Fibroblast of skin of scalp (primary cell): ENCODE results near the gene ACMSD.
"Not testable (repeated sequence)": the region's sequence is repeated elsewhere in the genome, so short reads cannot be mapped to it uniquely, and the experiment has no call there.

ENCODE experiments used
- DNase-seq: peaks from one replicate; pipeline ENCODE4 v3.0.0-alpha.2; 2013

The ACMSD gene

DNA sequence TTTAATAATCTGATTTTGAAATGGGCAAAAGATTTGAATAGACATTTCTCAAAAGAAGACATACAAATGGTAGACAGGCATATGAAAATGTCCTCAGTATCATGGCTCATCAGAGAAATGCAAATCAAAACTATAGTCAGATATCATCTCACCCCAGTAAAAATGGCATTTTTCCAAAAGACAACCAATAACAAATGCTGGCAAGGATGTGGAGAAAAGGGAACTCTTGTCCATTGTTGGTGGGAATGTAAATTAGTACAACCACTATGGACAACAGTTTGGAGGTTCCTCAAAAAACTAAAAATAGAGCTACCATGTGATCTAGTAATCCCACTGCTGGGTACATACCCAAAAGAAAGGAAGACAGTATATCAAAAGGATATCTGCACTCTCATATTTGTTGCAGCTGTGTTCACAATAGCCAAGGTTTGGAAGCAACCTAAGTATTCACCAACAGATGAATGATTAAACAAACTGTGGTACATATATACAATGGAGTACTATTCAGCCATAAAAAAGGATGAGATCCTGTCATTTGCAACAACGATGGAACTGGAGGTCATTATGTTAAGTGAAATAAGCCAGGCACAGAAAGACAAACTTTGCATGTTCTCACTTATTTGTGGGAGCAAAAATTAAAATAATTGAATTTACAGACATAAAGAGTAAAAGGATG lies 69.2 kb downstream of the ACMSD start:
- DNase-seq = not testable (repeated sequence)

DNA sequence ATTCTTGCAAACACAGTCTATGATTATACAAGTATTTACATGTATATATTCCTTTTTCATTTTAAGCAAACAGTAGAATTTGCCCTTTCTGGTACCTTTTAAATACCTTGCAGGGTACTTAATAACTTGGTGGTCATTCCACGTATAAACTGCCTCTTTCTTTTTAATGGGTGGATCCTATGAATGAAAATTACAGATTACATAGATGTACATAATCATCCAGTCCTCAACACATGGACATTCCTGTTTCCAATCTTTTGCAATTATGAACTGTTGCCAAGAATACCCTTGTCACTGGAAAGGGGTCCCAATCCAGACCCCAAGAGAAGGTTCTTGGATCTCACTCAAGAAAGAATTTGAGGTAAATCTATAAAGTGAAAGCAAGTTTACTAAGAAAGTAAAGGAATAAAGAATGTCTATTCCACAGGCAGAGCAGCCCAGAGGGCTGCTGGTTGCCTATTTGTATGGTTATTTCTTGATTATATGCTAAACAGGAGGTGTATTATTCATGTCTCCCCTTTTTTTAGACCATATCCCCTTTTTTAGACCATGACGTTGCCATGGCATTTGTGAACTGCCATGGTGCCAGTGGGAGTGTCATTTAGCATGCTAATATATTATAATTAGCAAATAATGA lies 72.5 kb downstream of the ACMSD start:
- no peak for DNase-seq

DNA sequence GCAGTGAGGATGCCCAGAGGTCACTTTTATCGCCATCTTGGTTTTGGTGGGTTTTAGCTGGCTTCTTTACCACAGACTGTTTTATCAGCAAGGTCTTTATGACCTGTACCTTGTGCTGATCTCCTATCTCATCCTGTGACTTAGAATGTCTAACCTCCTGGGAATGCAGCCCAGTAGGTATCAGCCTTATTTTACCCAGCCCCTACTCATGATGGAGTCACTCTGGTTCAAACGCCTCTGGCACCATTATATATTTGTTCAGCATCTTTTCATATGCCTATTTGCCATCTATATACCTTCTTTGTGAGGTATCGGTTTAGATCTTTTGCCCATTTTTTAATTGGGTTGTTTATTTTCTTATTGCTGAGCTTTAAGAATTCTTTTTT lies 73.0 kb downstream of the ACMSD start:
- no peak for DNase-seq

DNA sequence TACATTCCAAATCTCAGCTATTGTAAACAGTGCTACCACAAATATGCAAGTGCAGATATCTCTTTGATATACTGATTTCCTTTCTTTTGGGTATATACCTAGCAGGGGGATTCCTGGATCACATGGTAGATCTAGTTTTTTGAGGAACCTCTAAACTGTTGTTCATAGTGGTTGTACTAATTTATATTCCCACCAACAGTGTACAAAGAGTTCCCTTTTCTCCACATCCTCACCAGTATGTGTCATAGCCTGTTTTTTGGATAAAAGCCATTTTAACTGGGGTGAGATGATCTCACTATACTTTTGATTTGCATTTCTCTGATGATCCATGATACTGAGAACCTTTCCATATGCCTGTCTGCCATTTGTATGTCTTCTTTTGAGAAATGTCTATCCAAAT lies 73.9 kb downstream of the ACMSD start:
- DNase-seq = peak; percentile 49

DNA sequence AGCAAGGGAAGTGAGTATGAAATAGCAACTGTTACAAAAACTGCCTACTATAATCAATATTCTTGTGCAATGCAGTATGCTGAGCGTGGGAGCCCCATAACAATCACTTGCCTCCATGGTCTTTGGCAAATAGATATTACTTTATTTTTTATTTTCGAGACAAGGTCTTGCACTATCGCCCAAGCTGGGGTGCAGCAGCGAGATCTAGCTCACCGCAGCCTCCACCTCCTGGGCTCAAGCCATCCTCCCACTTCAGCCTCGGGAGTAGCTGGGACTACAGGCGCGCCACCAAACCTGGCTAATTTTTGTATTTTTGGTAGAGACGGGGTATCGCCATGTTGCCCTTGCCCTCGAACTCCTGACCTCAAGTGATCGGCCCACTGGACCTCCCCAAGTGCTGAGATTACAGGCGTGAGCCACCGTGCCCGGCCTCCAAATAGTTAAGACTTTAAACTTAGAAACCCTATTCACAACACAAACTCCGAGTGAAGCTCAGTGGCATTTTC lies 79.0 kb downstream of the ACMSD start:
- peak; percentile 0 for DNase-seq

DNA sequence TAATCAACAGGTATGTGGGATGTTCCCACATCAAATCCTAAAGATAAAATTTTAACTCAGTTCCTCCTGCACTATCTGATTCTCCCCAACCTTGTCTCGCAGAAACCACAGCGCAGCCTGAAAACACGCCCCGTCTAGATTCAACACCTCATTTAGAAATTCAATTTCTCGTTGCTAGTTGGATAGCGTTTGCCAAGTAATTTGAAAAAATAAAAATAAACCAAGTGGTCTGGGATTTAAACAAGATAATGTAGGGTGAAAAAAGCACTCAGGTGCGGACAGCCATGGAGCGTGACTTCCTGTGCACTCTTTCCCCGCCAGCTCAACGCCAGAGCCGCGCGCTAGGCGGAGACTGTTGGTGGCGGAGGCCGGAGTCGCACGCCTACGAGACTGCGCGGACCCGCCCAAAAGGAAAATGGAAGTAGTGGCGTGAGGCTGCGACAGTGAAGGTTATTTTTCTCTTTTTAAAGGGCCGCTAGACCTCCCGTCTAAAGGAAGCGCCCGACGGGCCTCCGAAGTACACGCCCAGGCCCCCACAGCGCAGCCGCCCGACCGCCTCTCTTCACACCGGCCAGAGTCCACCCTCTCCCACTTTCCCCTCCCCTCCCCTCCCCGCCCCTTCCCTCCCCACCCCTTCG lies 79.6 kb downstream of the ACMSD start:
- no peak for DNase-seq

DNA sequence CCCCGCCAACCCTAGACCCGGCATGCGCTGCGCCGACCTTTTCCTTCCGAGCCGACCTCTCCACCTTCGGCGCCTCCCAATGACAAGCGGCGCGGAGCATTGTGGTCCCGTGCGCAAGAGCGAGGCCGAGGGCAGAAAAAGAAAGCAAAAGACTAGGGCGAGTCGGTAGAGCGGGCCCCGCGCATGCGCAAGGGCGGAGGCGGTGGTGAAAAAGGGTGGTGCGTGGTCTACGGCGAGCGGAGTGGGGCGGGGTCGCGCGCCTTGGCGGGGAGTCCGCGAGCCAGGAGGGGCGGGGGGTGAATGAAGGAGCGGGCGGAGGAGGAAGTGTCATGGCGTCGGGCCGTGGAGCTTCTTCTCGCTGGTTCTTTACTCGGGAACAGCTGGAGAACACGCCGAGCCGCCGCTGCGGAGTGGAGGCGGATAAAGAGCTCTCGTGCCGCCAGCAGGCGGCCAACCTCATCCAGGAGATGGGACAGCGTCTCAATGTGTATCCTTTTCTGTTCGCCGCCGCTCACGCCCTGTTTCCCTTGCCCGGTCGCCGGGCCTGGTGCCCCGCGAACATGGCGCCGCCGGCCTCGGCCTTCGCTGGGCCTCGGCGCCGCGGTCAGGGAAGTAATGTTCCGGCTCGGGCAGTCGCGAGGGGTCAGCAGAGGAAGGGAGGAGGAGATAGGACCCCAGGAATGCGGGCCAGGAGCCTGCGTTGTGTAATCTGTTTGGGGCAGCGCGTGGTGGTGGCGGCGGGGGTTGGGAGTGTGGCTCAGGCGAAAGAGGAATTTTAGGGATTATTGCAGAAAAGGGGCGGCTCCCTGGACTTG lies 80.3 kb downstream of the ACMSD start, which contains the start of gene CCNT2:
CCNT2 (plus strand) TSS at position 297 of the 815 bp plus-strand sequence; CDS start at position 330, 33 bp downstream.
- DNase-seq = peak; percentile 100

DNA sequence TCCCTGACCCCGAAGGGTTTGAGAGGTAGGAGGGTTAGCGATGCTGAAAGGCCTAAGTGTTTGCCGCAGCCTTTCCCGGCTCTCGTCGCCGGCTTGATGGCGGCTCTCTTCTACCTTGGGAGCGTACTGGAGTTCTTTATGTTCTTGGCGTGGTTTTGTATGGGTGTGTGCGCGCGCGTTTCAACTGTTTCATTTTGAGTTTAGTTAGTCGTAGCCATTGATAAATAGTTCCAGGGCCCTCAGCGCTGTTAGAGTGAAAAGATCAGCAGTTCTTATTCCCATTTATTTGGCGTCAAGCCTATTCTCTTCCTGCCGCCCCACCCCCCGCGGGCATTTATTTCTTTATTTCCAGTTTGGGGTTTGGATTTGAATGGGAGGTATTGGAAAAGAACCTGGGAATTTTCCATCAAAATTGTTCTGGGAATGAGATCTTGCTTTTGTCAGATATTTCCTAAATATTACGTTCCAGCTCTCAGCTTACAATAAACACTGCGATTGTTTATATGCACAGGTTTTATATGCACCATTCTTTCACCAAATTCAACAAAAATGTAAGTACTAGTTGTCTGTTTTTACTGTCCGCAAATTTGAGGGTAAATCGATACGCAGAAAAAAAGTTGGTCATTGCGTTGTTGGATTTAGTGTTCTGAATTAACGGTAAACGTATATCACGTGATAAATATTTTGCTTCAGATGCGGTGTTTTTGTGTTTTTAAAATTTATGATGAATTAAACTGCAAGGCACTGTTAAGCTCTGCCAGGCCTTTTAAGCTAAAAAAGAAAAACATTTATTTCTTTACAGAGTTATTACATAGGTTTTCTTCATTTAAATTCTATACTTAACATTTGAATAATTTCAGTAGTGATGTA lies 81.2 kb downstream of the ACMSD start:
- DNase-seq = peak; percentile 17

DNA sequence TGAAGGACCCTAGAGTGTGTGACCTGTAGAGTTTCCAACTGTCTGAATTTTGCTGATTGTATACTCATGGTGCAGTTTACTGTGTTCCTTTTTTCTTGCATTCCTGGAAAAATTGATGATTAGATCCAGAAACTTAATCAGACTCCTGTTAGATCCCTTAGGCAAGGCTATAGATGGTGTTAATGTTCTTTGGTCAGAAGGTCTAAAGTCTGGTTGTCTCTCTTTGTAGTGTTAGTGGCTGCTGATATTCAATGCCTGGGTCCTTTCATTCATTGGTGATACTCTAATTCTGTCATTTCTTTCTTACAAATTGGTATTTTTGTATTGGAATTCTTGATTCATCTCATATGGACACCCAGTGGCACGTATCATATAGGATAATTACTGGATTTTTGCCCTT lies 86.5 kb downstream of the ACMSD start:
- no peak for DNase-seq

DNA sequence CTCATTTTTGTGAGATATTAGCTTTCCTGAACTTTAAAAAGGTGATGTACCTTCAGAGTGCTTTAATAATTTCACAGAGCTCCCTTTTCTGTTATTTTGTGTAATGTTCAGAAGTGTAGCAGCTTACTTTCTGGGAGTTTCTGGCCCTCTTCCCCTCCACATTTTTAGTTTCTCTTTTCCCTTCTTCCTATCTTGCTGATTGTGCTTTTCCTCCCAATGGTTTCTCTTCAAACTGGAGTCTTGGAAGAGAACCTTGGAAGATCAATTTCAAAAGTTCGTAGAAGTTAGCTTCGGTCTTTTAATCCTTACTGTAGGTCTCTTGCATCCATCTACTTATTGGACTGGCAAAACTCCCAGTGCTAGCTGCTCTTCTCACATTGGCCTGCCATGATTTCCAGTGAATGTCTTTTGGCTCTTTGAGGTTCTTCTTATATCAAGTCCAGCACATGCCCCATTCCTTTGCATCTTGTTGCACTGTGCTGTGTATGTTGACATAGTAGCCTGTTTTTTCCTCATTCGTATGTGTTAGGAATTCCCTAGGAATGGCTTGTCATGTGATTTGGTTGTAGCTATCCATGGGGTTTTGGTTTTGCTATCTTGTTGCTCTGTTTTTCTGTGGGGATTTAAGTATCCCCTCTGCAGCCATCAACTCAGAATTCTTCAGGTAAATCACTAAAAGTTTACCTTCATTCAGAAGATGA lies 88.0 kb downstream of the ACMSD start:
- peak; percentile 10 for DNase-seq

DNA sequence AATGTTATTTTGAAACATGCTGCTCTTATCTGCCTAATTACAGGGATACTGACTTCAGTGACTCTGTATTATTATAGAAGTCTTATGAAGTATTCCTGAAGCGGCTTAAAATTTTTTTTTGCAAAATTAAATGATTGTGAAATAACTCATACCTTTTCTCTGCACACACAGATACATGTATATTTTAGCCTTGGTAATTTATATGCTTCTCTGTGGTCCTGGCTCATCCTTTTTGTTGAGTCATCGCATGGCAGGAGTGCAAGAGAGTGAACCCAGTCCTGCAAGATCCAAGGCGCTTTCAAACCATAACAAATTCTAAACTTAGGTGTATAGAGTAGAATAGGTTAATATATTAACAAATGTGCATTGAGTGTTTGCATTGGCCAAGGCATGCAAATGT lies 88.8 kb downstream of the ACMSD start:
- peak; percentile 27 for DNase-seq

DNA sequence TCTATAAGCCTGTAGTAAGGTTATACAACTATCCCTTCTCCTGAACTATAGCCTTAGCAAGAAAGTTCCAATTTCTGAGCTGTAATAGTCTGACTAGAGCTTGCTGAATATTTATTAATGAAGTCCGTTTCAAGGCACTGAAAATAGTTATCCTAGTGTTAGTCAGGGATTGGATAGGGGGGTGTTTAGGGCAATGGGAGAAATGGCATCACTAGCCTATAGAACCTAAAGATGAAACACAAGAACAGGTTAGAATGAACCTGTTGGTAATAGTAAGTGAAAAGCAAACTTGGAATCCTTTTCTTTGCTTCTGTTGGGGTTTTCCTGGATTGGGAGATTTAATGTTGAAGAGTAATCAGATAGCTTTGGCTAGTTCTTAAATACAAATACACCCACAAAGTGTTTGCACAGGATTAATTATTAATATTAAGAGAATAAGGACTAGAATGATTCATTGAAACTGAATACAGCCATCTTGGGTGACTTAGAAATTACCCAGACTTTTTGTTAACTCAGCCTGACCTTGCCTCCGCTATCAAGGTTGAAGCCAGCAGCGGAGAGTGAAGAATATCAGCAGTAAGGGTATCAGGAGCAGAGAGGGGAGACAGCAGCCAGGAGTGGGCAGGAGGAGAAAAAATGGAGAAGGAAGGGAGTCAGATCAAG lies 94.6 kb downstream of the ACMSD start:
- no peak for DNase-seq

DNA sequence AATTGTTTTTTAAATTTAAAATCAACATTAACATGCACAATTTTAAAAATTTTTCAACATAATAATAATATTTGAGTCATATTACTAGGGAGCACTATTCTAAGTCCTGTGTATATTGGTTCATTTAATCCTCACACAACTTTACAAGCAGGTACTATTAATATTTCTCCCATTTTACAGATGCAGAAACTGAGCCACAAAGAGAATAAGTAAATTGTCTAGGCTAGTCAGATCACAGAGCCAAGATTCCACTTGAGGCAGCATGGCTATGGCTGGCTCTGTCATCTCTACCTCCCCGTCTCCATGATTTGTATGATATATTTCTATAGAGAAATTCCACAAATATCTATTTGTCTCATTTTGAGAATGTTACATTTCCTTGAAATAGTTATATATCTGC lies 95.3 kb downstream of the ACMSD start:
- no peak for DNase-seq

DNA sequence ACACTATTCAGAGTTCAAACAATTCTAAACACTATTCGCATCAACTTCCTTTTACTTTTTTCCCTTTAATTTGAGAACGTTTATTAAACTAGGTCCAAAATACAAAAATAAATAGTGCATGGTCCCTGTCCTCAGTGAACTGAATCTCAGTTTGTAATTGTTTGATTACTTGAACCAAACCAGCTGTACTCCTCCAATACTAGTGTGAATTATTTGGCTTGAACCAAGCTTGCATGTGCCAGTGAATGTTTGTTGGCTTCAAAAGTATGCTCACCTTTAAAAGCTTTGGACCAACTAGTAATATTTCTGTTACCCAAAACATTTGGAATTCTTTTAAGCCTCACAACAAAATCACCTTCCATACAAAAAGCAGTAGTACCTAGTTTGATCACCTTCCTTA lies 95.7 kb downstream of the ACMSD start:
- no peak for DNase-seq

DNA sequence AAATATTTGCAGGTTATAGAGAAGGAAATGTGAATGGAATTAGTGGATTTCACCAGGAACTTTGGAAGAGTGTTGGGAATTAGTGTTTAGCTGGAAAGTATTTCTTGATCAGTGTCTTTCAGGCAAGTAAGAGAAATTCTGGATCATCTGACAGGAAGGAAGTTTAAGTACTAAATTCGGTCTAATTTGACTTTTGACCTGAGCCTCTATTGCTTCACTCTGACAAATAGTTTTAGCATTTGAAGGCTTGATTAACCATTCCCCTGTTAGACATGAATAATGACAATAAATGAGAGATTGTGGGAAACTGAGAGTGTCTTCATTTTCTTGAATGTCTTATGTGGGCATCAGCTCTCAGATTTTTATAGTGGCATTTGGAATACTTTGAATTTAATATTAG lies 96.2 kb downstream of the ACMSD start:
- DNase-seq = no peak

DNA sequence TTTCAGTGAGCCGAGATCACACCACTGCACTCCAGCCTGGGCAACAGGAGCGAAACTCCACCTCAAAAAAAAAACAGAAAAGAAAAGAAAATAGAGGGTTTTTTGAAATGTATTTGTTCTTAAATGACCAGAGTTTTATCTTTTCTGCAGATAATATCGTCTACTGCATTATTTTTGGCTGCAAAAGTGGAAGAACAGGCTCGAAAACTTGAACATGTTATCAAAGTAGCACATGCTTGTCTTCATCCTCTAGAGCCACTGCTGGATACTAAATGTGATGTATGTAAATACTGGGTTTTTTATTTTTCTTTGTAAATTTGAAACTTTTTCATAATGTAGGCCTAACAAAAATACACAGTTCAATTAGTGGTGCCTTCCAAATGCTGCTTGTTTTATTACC lies 98.3 kb downstream of the ACMSD start:
- no peak for DNase-seq

DNA sequence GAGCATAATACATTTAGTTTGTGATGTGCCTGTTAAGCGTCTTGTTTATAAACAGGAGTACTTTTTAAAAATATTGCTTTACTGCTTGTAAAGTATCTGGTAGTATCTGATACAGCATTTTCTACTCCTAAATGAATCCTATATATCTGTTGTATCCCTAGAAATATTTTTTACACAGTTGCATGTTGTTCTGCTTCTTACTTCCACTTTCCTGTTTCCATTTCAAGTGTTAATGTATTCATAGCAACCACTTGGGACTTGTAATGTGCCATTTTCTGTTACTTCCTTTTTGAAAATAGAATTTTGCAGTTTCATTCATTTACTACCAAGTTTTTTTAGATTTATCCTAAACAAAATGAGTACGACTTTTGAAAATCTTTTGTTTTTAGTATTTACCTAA lies 105.1 kb downstream of the ACMSD start:
- no peak for DNase-seq

DNA sequence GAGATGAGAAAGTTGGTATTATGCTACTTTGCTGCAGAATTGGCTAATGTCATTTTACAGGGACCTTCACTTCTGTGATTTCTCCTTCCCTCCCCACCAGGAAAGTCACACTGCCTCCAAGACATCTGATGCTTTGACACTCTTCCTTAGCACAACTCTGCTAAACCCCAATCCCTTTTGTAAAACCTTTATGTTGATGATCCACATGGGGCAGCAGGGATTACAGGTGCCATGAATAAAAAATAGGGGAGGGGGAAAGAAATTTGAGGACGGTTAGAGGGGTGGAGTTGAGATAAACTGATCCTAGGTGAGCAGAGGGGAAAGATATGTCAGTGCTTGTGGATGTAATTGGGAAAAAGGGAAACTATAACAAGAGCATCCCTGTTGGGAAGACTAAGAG lies 106.6 kb downstream of the ACMSD start:
- no peak for DNase-seq

DNA sequence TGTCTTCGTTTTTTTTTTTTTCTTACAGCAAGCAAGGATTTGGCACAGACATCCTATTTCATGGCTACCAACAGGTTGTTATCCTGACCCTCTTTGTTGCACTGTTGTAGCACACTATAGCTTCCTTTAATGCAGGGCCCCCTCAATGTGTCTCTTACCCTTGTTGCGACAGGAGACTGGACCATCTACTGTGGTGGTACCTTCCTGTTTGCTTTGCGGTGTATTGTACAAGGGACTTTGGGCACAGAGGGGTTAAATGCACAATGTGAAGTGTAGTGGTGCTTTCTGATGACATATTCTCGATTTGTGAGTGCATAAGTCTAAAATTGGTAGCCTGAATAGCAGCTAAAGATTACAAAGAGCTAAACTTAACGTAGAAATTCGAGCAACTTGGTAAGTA lies 107.7 kb downstream of the ACMSD start:
- DNase-seq = no peak

DNA sequence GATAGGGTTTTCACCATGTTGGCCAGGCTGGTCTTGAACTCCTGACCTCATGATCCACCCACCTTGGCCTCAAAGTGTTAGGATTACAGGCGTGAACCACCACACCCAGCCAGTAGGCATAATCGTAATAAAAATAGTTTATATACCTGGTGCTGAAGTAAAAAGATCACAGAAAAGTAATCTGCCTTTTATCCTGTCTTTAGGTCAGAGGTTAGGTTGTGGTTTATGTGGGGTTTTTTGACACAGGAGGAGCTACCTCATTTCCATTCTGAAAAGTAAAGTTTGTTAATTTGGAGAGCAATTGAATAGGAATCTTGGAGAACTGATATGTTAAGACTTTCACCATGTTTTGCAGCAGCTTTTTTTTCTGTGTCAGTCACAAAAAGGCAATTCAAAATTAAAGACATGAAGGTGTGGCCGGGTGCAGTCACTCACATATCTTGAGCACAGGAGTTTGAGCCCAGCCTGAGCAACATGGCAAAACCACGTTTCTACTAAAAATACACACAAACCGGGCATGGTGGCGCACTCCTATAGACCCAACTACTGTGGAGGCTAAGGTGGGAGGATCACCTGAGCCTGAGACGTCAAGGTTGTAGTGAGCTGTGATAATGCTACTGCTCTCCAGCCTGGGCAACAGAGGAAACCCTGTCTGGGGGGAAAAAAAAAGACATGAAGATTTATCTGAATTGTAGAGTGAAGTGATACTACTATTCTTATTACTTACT lies 111.7 kb downstream of the ACMSD start:
- DNase-seq = no peak
